H9 (cell line): ENCODE results near the gene CDH22. TPM values are rescaled to one million over a fixed set of nuclear protein-coding genes. Genes with fewer than 3 reads are reported as not detected.

Experiments
- DNase-seq: peaks from one replicate; pipeline ENCODE4 v3.0.0-alpha.2; 2017
- H2AFZ ChIP-seq: one replicate; pipeline ENCODE4 v1.6.1; 2013; ENCODE audit warnings: mild to moderate bottlenecking, low read length, control low read depth, moderate library complexity
- H2AK5ac ChIP-seq: 2 replicates; pipeline ENCODE4 v1.6.1; 2013; ENCODE audit warnings: low read length, control low read depth, mixed read lengths; ENCODE audit not compliant: insufficient read length
- H2BK120ac ChIP-seq: one replicate; pipeline ENCODE4 v1.6.1; 2013; ENCODE audit warnings: low read depth, mild to moderate bottlenecking, low read length, control low read depth, inconsistent platforms; ENCODE audit not compliant: poor library complexity, severe bottlenecking
- H2BK12ac ChIP-seq: 2 replicates; pipeline ENCODE4 v1.6.1; 2013; ENCODE audit warnings: low read length, control low read depth, mixed read lengths, low read depth; ENCODE audit not compliant: insufficient read length
- H2BK15ac ChIP-seq: 2 replicates; pipeline ENCODE4 v1.6.1; 2013; ENCODE audit warnings: low read depth, low read length, control low read depth
- H2BK20ac ChIP-seq: one replicate; pipeline ENCODE4 v1.6.1; 2013; ENCODE audit warnings: low read depth, mild to moderate bottlenecking, low read length, control low read depth, inconsistent platforms; ENCODE audit not compliant: poor library complexity, severe bottlenecking
- H2BK5ac ChIP-seq: 2 replicates; pipeline ENCODE4 v1.6.1; 2013; ENCODE audit warnings: low read length, control low read depth, mixed read lengths; ENCODE audit not compliant: insufficient read length
- H3K14ac ChIP-seq: 2 replicates; pipeline ENCODE4 v1.6.1; 2013; ENCODE audit warnings: low read length, control low read depth; ENCODE audit not compliant: insufficient read depth
- H3K18ac ChIP-seq: 2 replicates; pipeline ENCODE4 v1.6.1; 2013; ENCODE audit warnings: low read depth, mild to moderate bottlenecking, mixed read lengths, low read length, control low read depth; ENCODE audit not compliant: insufficient read length
- H3K23ac ChIP-seq: 2 replicates; pipeline ENCODE4 v1.6.1; 2013; ENCODE audit warnings: low read length, control low read depth, mixed read lengths, low read depth; ENCODE audit not compliant: insufficient read length
- H3K23me2 ChIP-seq: 2 replicates; pipeline ENCODE4 v1.6.1; 2013; ENCODE audit warnings: low read depth, mild to moderate bottlenecking, mixed read lengths, low read length, control low read depth; ENCODE audit not compliant: insufficient read length, poor library complexity, severe bottlenecking
- H3K27ac ChIP-seq: 2 replicates; pipeline ENCODE4 v1.5.1; 2013; ENCODE audit warnings: low read length, control low read depth, mixed read lengths, low read depth; ENCODE audit not compliant: insufficient read length
- H3K27me3 ChIP-seq: 2 replicates; pipeline ENCODE4 v1.6.1; 2013; ENCODE audit warnings: low read length, control low read depth, inconsistent platforms; ENCODE audit not compliant: insufficient read depth
- H3K4ac ChIP-seq: 2 replicates; pipeline ENCODE4 v1.6.1; 2013; ENCODE audit warnings: low read depth, mild to moderate bottlenecking, control low read depth, inconsistent platforms, low read length, moderate library complexity
- H3K4me1 ChIP-seq: 2 replicates; pipeline ENCODE4 v1.6.1; 2013; ENCODE audit warnings: low read length, control low read depth, inconsistent platforms; ENCODE audit not compliant: insufficient read depth
- H3K4me2 ChIP-seq: 2 replicates; pipeline ENCODE4 v1.6.1; 2013; ENCODE audit warnings: low read length, control low read depth, mixed read lengths; ENCODE audit not compliant: insufficient read length, insufficient read depth
- H3K56ac ChIP-seq: 2 replicates; pipeline ENCODE4 v1.6.1; 2013; ENCODE audit warnings: low read depth, mild to moderate bottlenecking, mixed read lengths, low read length, control low read depth; ENCODE audit not compliant: insufficient read length
- H3K79me1 ChIP-seq: 2 replicates; pipeline ENCODE4 v1.6.1; 2013; ENCODE audit warnings: low read depth, mild to moderate bottlenecking, moderate library complexity, low read length, control low read depth, inconsistent platforms; ENCODE audit not compliant: insufficient read depth, poor library complexity, severe bottlenecking
- H3K79me2 ChIP-seq: 2 replicates; pipeline ENCODE4 v1.6.1; 2013; ENCODE audit warnings: low read length, control low read depth, inconsistent platforms; ENCODE audit not compliant: insufficient read depth
- H3K9ac ChIP-seq: 2 replicates; pipeline ENCODE4 v1.6.1; 2013; ENCODE audit warnings: low read length, control low read depth, mixed read lengths; ENCODE audit not compliant: insufficient read length; ENCODE audit errors: extremely low read depth
- H3K9me3 ChIP-seq: one replicate; pipeline ENCODE4 v1.6.1; 2013; ENCODE audit warnings: low read depth, low read length, inconsistent platforms; ENCODE audit not compliant: control insufficient read depth
- H3T11ph ChIP-seq: one replicate; pipeline ENCODE4 v1.6.1; 2013; ENCODE audit warnings: mild to moderate bottlenecking, low read length, control low read depth, inconsistent platforms
- H4K20me1 ChIP-seq: one replicate; pipeline ENCODE4 v1.6.1; 2013; ENCODE audit not compliant: control insufficient read depth, insufficient read length, insufficient read depth
- H4K5ac ChIP-seq: 2 replicates; pipeline ENCODE4 v1.6.1; 2013; ENCODE audit warnings: low read depth, mild to moderate bottlenecking, mixed read lengths, low read length, control low read depth; ENCODE audit not compliant: insufficient read length
- H4K8ac ChIP-seq: replicated peaks from 2 replicates; pipeline ENCODE4 v1.6.1; 2013; ENCODE audit warnings: low read length, control low read depth, mixed read lengths, low read depth; ENCODE audit not compliant: insufficient read length
- H4K91ac ChIP-seq: 2 replicates; pipeline ENCODE4 v1.6.1; 2013; ENCODE audit warnings: low read depth, mild to moderate bottlenecking, moderate library complexity, mixed read lengths, low read length, control low read depth; ENCODE audit not compliant: insufficient read length
- H3K27ac Mint-ChIP-seq, 3 experiments: 2 replicates in 2 of 3; 3 replicates in 1 of 3; pipeline ENCODE4 v1.8.0; 2020 to 2021; ENCODE audit warnings: mixed read lengths in 3 of 3, mild to moderate bottlenecking in 1 of 3, moderate library complexity in 1 of 3
- H3K27me3 Mint-ChIP-seq: 2 replicates; pipeline ENCODE4 v1.8.0; 2021; ENCODE audit warnings: low read depth, mild to moderate bottlenecking, moderate library complexity, mixed read lengths
- H3K36me3 Mint-ChIP-seq, 3 experiments: 2 replicates in 2 of 3; 3 replicates in 1 of 3; pipeline ENCODE4 v1.8.0; 2020 to 2021; ENCODE audit warnings: low read depth in 3 of 3, mixed read lengths in 3 of 3; ENCODE audit not compliant: insufficient read depth in 1 of 3
- H3K4me1 Mint-ChIP-seq, 2 experiments: 2 replicates each; pipeline ENCODE4 v1.8.0; 2020; ENCODE audit warnings: mixed read lengths in 2 of 2
- H3K4me3 Mint-ChIP-seq, 2 experiments: 2 replicates in 1 of 2; 3 replicates in 1 of 2; pipeline ENCODE4 v1.8.0; 2020 to 2021; ENCODE audit warnings: mild to moderate bottlenecking in 2 of 2, mixed read lengths in 2 of 2, moderate library complexity in 1 of 2
- H3K9me3 Mint-ChIP-seq, 2 experiments: 2 replicates in 1 of 2; 3 replicates in 1 of 2; pipeline ENCODE4 v1.8.0; 2020; ENCODE audit warnings: mild to moderate bottlenecking in 2 of 2, mixed read lengths in 2 of 2, moderate library complexity in 1 of 2
- WGBS: extraction: QIAGEN DNeasy Blood & Tissue Kit; methylation state at CpG from one replicate; pipeline ENCODE4 v1.1.7; 2013; ENCODE audit warnings: missing lambda C conversion rate, low lambda C conversion rate, mixed read lengths; ENCODE audit not compliant: insufficient read length; ENCODE audit errors: extremely low coverage; 5-methylcytosine and 5-hydroxymethylcytosine counted together
- total RNA-seq: library from RNA; stranded (reverse); gene quantifications from 2 replicates; pipeline ENCODE4 v1.2.1, GENCODE V29; 2021
- TF ChIP-seq, protein P1 (sequence below): fragments of 200-600 bp; sonication (generic); conservative IDR thresholded peaks from 3 replicates; pipeline ENCODE4 v1.8.0; 2021; ENCODE audit warnings: antibody characterized with exemption, mild to moderate bottlenecking

CDH22 gene
- total RNA-seq, 1 experiment from 2014 or later: not detected

DNA sequence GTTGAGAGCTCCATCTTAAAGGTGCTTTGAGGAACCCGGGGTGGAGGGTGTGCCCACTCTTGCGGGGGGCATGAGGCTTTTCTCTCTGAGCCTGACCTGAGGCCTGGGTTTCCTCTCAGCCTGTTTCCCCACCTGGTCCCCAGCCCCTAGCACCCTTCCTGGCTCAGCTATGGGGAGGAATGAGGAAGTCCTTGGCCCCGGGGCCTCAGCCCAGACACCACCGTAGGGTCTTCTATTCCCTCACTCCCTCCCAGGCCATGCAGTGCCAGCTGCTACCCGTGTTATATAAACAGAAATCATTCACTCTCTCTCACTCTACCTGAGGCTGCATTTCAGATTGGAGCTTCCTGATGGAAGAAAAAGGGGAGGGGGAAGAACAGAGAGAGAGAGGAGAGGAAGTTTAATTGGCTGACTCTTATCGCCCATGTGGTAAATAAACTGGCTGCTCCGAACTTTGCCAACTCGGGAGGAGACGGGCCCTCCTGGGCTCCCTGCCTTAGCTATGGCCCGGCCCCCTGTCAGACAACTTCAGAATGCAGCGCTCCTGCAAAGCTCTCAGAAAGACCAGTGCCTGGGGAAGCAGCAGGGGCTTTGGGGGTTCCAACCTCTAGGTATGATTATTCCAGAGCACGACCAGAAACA, 2.8 kb downstream of the CDH22 start:
- Histone ChIP-seq H3K79me1 (no peaks in the 10 kb centered on the region), H4K91ac (no peak overlapping the region), H2BK12ac (no peak overlapping the region), H2BK20ac (no peak overlapping the region), H3K27me3 (peaks cover 25% of the 10 kb centered on the region; the same call in 1 of the 2 replicates), H3T11ph (no peak overlapping the region), H3K9ac (no peak overlapping the region), H2BK5ac (no peak overlapping the region), H2BK120ac (no peak overlapping the region), H2AFZ (no peak overlapping the region), H3K23me2 (peaks cover 3% of the 10 kb centered on the region), H2BK15ac (no peak overlapping the region), H3K18ac (no peak overlapping the region), H3K4me2 (no peak overlapping the region), H3K27ac (no peak overlapping the region), H3K79me2 (no peaks in the 10 kb centered on the region), H3K14ac (no peak overlapping the region), H4K20me1 (no peaks in the 10 kb centered on the region), H3K9me3 (no peaks in the 10 kb centered on the region), H4K5ac (no peak overlapping the region), H3K56ac (no peak overlapping the region), H3K4me1 (no peaks in the 10 kb centered on the region), H4K8ac (no peak overlapping the region), H3K4ac (no peak overlapping the region), H3K23ac (no peak overlapping the region), H2AK5ac (no peak overlapping the region)
- DNase-seq: no peak
- H3K9me3 Mint-ChIP-seq: no peaks in the 10 kb centered on the region; a peak in 1 of 5 replicates
- no peak overlapping the region for H3K27ac Mint-ChIP-seq
- no CpG with 5 or more reads among the region's 12 CpGs for WGBS
- peaks cover 9 to 11% of the 10 kb centered on the region in 2 experiments for H3K4me1 Mint-ChIP-seq
- TF ChIP-seq, protein P1, sequence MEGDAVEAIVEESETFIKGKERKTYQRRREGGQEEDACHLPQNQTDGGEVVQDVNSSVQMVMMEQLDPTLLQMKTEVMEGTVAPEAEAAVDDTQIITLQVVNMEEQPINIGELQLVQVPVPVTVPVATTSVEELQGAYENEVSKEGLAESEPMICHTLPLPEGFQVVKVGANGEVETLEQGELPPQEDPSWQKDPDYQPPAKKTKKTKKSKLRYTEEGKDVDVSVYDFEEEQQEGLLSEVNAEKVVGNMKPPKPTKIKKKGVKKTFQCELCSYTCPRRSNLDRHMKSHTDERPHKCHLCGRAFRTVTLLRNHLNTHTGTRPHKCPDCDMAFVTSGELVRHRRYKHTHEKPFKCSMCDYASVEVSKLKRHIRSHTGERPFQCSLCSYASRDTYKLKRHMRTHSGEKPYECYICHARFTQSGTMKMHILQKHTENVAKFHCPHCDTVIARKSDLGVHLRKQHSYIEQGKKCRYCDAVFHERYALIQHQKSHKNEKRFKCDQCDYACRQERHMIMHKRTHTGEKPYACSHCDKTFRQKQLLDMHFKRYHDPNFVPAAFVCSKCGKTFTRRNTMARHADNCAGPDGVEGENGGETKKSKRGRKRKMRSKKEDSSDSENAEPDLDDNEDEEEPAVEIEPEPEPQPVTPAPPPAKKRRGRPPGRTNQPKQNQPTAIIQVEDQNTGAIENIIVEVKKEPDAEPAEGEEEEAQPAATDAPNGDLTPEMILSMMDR: no peak
- no peak overlapping the region; a peak in 1 of 5 replicates for H3K4me3 Mint-ChIP-seq
- H3K27me3 Mint-ChIP-seq: peaks cover 74% of the 10 kb centered on the region
- H3K36me3 Mint-ChIP-seq: no peaks in the 10 kb centered on the region; a peak in 1 of 7 replicates
